HG03432 (cell line): ENCODE measurements around the gene TYK2.
A peak's percentile ranks its signal among the peaks of the same experiment; 100 is the strongest.
"Not testable (repeated sequence)": the region's sequence is repeated elsewhere in the genome, so short reads cannot be mapped to it uniquely, and the experiment has no call there.

Source experiments
- ATAC-seq: cut with Tn5 transposase; IDR thresholded peaks from one replicate; pipeline ENCODE4 v1.9.1; 2021; ENCODE audit warnings: mild to moderate bottlenecking, moderate library complexity; ENCODE audit not compliant: unreplicated experiment

TYK2 gene

GRCh38 chr19:10336725-10337124, 43.6 kb downstream of the TYK2 start:
- ATAC-seq = not testable (repeated sequence)

GRCh38 chr19:10335352-10335985, 44.9 kb downstream of the TYK2 start:
- no peak for ATAC-seq

- ATAC-seq = no peak
Measured at GRCh38 chr19:10334588-10335351, 45.6 kb downstream of the TYK2 start.

DNA sequence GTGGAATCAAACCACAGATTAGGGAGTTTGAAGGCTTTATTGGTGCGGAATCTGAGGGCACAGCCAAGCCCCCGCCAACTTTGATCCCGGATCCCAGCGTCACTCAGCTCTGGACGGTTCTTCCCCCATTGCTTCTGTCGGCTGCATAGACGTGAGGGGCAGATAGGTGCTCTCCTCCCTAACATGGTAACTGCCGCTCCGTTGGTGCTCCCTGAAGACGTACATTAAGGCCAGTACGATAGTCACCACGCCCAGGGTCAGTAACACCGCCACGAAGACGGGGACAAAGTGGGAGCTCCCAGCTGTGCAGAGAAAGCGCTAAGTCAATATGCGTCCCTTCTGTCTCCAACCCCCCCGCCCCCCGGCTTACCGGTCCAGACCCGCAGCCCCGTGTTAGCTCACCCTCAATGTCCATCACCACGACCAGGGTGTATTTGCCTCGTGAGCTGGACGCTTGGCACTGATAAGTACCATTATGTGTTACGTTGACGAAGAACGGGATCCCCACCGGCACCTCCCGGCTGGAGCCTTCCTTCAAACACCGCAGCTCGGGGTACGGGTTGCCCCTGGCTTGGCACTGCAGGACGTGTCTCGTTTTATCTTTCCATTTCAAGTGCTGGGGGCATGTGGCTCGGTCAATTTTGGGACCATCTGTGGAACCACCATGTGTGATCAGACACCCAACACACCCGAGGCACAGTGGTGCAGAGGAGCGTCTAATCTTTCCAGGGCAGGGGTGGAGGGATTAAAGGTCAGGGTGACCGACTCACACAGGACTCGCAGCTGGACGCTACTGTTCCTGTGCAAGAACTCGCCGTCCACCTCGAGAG, 46.4 kb downstream of the TYK2 start:
- ATAC-seq = peak; percentile 5

DNA sequence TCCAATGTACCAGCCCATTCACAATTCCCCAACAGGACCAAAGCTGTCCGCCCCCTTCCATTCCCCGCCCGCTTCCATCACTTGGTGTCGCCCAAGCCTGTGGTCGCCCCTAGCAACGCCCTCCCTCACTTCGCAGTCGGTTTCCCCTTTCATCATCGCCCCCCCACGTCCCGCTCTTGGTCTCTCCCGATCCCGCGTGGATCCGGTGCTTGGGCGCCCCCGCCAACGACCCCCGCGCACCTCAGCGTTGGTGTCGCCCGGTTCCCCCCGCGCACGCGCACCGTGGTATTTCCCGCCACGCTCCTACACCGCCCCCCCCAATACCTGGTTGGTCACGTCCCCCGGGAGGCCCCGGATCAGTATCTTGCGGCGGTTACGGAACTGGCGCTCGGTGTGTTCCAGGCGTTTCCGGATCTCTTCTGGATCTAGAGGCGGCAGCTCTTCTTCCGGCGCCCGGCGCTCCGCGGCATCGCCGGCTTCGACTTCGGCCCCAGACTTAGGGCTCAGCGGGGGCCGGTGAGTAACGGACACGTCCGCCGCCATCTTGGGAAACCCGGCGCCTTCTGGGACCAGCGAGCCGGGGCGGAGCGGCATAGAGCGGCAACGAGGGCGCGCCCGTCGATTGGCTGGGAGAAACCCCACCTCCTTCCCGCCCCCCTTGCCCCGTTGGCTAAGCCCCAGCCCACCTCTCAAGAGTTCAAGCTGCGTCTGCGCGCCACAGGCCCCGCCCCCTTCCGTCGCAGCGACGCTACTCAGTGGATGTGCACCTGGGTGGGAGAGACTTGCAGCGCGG, 47.2 kb downstream of the TYK2 start, which contains the start of gene RAVER1:
Gene RAVER1 (minus strand): TSS at position 565 of the 793 bp plus-strand sequence. CDS start 22 bp downstream, at position 543.
- ATAC-seq = peak; percentile 80

GRCh38 chr19:10332158-10332964, 48.0 kb downstream of the TYK2 start:
- no peak for ATAC-seq

- no peak for ATAC-seq
Measured at GRCh38 chr19:10329555-10329954, 50.8 kb downstream of the TYK2 start.

DNA sequence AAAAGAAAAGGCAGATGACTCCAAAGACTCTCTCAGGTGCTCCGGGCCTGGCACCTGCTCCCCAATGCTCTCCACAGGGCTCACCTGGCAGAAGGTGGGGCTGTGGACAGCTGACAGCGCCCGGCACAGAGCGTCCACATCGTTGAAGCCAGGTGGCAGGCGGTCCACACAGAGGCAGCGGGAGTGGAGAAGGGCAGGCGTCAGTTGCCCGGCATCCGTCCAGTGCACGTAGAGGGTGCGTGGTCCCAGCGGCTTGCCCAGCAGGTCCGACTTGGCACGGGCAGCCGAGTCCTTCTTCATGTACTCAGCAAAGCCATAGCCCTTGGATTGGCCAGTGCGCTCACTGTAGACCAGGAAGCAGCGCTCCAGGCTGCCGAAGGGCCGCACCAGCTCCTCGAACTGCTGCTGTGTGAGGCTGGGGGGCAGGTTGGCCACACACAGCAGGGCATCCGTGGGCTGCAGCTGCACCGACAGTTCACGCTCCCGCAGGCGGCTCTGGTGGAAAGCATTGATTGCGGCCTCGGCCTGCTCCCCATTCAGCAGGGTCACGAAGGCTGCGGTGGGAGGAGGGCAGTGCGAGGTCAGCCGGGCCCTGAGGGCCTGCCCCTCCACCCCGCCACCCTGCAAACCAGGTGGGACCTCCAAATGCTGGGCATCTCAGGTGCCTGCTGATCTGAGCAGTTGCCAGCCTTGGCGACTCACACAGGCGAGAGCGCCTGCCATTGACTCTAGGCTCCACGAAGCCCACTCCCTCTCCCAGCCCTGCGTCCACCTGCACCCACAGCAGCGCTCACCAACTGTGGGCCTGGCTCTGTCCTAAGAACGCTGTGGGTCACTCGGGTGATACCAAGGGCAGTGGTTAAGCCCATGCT, 51.6 kb downstream of the TYK2 start:
- ATAC-seq = no peak

DNA sequence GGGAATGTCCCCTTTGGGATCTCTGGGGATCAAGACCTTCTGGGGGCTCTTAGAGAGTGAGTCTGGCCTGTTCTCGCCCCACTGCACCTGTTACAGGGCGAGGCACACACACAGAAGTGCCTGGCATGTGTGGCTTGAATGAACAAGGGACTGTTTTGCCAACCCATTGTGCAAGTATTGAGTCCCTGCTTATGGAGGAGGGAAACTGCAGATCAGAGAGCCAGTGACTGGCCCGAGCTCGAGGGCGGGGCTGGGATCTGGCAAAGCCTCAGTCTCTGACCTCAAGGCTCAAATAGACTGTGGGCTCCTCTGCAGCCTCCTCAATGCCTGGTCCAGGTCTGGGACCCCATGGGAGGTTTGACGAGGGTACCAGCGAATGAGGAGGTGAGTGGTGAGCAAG, 52.6 kb downstream of the TYK2 start:
- no peak for ATAC-seq

GRCh38 chr19:10325732-10326131, 54.6 kb downstream of the TYK2 start:
- no peak for ATAC-seq

DNA sequence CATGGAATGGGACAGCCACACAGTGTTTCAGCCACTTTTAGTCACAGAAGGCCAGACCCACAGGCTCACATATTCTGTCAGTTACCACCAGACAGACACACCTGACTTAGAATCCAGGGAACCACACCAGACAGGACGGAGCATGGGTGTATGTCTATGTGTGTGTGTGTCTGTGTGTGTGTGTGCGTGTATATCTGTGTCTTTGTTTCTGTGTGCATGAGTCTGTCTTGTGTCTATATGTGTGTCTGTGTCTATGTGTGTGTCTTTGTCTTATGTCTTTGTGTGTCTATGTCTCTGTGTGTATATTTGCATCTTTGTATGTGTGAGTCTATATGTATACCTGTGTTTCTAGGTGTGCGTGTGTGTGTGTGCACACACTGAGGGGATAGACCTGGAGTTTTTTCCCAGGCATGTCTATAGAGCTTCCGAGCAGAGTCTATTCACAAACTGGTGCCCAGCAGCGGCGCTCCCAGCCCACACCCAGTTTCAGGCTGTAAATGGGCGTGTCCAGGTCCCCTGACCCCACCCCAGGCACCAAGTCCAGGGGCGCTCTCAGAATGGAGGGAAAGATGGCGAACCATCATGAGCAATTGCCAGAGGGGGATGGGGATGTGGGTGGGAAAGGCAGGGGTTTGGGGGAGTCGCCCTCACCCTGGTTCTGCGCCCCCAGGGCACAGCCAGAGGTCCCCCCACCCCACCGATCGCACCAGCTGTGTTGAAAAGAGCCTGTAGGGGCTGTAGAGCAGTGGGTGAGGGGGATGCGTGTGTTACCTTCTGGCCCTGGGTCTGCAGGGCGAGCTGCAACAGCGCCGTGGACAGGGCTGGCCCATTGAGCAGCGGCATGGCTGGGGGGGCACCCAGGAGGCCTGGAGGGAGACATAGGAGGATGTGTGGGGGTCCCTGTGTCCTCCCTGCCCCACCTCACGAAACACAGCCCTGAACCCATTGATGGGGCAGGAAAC, 58.2 kb downstream of the TYK2 start:
- ATAC-seq = no peak

GRCh38 chr19:10321417-10321797, 59.0 kb downstream of the TYK2 start:
- no peak for ATAC-seq

- no peak for ATAC-seq
Measured at GRCh38 chr19:10320602-10321416, 59.6 kb downstream of the TYK2 start.

GRCh38 chr19:10318807-10319682, 61.3 kb downstream of the TYK2 start:
- no peak for ATAC-seq

DNA sequence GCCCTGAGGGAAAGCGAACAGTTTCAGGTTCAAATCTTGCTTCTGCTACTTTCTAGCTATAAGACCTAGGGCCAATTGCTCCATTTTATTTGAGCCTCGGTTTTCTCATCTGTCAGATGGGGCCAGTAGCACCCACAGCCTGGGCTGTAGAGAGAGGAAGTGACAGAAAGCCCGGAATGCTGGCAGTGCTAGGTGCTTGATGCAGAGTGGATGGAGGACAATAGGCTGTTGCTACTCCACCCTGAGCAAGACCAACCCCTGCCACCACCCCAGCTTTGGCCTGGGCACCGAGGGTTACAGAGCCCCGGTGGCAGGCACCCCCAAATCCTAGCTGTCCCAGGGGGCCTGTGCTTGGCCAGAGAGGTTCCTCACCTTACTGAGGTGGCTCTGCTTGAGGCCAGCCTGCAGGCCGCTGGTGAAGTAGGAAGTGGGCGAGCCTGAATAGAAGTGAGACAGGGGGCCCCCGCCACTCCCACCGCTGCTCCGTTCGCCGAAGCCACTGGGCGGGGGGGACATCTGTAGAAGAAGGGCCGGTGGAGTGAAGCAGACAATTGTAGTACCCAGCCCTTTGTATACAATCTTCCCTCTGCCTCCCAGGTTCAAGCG, 62.4 kb downstream of the TYK2 start:
- no peak for ATAC-seq
